ENCODE results near the gene CNTNAP1.

CNTNAP1 gene

GRCh38 chr17:42743595-42744282, 61.4 kb downstream of the CNTNAP1 start:
- no peak for DNase-seq

DNA sequence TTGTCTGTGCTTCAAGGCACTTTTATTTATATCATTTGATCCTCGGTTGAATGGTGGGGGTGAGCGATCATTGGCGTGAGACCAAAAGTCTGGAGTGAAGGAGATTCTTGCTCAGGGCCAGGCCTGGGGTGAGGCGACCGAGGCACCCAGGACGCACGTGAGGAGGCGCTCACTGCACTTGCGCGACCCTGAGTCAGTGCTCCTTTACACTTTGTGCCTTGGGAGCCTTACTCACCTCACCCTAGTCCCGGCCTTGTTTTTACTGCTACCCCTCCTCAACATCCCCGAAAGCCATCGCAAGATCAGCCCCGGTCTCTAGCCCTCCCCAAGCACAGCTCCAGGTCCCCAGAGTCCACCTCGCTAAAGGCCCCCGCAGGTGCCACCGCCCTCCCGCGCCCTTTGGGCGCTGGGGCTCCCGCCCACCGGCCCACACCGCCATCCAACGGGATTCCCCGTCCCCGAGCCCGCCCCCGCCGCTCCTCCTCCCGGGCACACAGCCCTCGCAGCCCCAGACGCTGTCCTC, 62.0 kb downstream of the CNTNAP1 start:
- peak in 4 of 5 experiments; percentile 51 to 72 (median 60) for DNase-seq

DNA sequence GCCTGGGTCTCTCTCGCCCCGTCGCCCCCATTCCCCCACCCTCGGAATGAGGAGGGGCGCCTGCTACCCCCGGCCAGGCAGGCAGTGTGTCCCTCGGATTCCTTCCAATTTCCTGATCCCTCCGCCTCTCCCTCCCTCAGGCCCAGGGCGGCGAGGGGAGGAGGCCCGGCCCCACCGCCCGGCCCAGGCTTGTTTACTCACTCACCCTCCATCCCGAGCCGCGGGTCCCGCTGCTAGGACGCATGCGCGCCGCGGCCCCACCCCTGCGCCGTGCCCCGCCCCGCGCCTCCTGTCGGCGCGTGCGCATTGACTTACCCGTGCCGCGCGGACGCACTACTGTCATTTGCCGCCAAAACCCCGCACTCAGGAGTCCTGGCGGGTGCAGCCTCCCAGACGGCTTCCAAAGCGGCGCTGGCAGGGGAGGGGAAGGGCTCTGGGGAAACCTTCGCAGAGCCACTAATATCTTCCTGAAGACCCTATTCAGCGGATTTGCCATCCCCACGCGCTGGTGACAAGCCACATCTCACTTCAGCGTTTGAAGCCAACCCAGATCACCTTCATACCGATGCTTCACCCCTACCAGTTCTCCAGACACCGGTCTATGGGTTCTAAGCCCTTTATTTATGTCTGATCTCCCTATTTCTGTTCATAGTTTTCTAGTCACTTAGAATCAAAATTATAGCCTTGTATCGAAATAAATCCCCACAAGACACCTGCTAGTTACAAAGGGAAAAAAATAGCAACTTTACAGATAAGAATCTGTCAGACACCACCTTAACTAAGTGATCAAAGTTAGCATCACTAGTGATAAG, 62.7 kb downstream of the CNTNAP1 start, which contains the start of gene EZH1:
EZH1 (minus strand) TSS at position 235 of the 812 bp plus-strand sequence. CDS start 16,099 bp downstream, outside the sequence.
- peak; percentile 85 to 94 (median 87) for DNase-seq

DNA sequence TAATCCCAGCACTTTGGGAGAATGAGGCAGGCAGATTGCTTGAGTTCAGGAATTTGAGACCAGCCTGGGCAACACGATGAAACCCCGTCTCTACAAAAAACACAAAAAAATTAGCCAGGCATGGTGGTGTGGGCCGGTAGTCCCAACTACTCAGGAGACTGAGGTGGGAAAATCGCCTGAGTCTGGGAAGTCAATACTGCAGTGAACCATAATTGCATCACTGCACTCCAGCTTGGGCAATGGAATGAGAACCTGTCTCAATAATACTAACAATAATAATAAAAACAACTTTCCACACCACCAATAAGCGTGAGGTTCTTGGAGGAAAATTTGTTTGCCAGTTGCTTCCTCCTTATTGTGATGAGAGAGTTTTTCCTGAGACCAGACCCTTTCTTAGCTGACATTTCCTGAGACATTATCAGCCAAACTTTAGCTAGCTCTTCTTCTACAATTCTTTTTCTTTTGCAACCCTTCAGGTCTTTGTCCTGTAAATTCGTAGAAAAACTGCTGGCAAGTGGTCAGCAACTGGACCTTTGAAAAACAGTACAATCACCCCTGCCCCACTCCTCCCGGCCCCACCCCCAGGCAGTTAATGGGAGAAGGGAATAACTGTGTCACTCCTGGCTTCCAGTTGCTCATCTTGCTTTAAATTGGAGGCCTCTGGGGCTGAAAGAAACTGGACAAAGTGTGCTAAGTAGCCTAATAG, 66.0 kb downstream of the CNTNAP1 start:
- no peak for DNase-seq

DNA sequence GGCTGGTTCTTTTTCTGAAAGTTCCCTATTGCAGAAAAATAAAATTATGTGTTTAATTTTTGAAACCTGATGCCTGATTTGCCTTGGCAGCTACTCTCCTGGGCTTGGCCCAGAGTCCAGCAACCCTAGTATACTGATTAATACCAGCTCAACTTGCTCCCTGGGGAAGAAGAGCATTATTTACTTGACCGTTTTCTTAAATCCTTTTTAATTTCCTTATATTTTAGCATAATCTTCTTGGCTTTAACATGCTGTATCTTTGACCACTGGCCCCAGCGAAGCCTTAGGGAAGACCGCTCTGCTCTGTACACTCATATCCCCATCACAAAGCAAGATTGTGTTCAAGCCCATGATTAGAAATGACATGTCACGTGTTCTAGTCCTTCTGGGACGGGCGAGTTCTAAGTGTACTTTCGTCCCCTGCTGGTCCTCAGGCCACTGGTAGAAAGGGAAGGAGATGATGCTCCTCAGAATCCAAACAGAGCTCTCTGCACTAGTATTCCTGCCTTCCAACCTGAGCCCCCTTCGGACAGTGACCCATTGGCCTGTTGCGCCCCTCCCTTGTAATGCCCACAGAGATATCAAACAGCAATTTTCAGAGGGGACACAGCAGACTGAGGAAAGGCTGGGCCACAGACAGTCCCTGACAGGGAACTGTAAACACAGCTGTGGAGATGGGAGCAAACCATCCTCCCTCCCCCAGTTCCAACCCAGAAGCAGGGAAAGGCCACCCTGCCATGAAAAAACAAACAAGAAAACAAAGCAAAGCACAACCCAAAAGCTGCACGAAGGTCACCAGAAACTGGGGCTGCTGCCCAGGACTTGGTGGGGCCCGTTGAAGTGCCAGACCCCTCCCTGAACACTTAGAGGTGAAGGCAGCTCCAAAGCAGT, 66.8 kb downstream of the CNTNAP1 start:
- DNase-seq = no peak

Data from T-helper 2 cell (primary cell).